Stimulated activated CD8-positive, alpha-beta memory T cell treated with anti-CD3 and anti-CD28 coated beads, Interleukin-4, amount 100 ng/mL, for 4 hours (primary cell): ENCODE data around the gene CCM2.
"Not testable (repeated sequence)": the region's sequence is repeated elsewhere in the genome, so short reads cannot be mapped to it uniquely, and the experiment has no call there.

Source experiments
- DNase-seq, 2 donors: peaks; one replicate each; pipeline ENCODE4 v3.0.0-alpha.2; 2020; ENCODE audit warnings: low read depth in 2 of 2, low spot score in 1 of 2

Gene CCM2

GRCh38 chr7:45032421-45032820, 32.4 kb downstream of the CCM2 start:
- DNase-seq = no peak

GRCh38 chr7:45033261-45033930, 33.4 kb downstream of the CCM2 start:
- DNase-seq = no peak

DNA sequence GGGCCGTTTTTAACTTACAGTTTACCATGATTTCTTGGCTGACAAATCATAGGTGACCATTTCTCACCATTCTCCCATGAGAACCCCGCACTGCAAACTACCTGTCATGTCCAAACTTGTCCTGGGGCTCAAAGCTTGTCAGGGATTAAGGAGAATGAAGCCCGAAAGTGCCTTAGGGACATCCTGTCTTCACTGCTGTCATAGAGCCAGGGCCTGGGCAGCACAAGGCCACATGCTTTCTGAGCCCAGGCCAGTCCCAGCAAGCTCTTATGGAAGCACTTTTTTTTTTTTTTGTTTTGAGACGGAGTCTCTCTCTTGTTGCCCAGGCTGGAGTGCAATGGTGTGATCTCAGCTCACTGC, 33.9 kb downstream of the CCM2 start:
- DNase-seq = no peak

GRCh38 chr7:45034710-45035109, 34.7 kb downstream of the CCM2 start:
- not testable (repeated sequence) for DNase-seq

DNA sequence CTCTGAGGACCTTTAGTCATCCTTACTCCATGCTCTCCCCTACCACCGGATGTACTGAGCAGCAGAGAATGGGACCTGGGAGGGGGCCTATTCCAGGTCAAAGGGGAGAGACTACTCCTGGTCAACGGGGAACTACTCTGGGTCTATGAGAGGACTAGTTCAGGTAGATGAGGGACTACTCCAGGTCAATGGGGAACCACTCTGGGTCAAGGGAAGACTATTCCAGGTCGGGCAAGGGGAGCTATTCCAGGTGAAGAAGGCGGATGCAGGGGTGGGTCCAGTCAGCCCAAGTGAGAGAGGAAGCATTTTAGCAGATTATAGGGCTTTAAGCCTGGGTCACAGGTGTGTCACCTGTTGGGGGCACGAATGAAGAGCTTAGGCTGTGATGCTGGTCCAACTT, 35.4 kb downstream of the CCM2 start:
- DNase-seq = no peak

GRCh38 chr7:45035893-45036292, 35.9 kb downstream of the CCM2 start:
- DNase-seq = no peak

- DNase-seq = no peak
Measured at GRCh38 chr7:45036317-45036716, 36.3 kb downstream of the CCM2 start.

DNA sequence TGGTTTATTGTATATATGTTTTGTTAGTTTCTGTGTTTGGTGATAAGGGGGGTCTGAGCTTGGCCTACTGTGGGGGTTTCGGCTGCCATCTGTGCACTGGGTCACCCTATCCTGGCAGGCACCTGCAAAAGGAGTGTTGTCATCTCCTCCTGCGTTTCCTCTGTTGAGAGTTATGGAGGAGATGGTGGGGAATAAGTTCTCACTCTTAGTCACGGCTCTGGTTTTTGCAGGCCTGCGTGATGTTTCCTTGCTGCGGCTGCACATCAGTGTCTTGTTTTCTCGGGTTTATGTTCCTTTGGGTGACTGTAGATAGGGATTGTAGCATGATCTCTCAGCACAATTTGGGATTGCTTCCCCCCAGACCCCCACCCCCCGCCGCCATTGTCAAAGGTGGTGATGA, 36.8 kb downstream of the CCM2 start:
- no peak for DNase-seq

DNA sequence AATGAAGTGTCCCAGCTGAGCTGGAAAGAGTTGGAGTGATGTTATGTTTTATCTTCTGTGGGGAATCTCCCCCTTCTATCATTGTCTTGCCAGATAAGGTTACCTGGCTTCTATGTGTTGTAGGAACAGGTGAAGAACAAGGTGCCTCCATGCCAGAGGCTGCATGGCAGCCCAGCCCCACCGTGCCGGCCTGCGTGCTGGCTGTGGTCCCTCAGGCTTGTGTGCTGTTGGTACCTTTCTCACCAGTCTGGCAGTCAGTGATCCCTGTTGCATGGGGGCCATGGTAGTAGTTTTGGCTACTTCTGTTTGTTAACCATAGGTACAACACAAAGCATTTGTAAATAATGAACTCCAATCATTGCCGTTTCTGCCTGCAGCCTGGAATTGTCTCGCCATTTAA, 37.9 kb downstream of the CCM2 start:
- no peak for DNase-seq

DNA sequence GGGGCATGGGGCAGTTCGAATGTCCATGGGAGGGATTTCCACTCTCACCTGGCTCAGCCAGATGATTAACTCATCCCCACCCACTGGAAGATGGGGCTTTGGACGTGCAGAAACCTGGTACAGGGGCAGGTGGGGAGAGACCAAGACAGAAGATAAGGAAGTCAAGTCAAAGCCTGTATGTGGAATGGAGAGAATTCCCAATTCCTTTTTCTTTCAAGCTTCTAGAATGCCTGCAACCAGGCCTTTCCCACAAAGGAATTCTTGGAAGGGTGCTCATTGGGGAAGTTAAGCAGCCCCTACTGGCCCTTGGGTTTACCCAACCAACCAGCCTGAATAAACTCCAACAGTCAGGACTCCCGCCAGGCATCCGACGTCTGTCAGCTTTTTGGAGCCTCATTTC, 39.1 kb downstream of the CCM2 start:
- no peak for DNase-seq

GRCh38 chr7:45044338-45044737, 44.3 kb downstream of the CCM2 start:
- DNase-seq = no peak

DNA sequence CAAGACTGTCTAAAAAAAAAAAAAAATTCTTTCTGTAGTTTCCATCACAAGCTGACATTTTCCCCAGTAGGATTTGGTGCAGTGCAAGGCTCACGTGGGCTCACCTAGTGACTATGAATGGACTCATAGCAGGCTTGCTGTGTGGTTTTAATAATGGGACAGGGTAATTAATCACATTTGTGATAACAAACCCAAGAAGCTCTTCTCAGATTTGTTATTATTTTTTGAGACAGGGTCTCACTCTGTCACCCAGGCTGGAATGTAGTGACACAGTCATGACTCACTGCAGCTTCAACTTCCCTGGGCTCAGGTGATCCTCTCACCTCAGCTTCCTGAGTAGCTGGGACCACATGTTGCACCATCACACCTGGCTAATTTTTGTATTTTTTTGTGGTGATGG, 48.7 kb downstream of the CCM2 start:
- DNase-seq = no peak

- no peak for DNase-seq
Measured at GRCh38 chr7:45050198-45050597, 50.2 kb downstream of the CCM2 start.

- DNase-seq = no peak
Measured at GRCh38 chr7:45052011-45052410, 52.0 kb downstream of the CCM2 start.

DNA sequence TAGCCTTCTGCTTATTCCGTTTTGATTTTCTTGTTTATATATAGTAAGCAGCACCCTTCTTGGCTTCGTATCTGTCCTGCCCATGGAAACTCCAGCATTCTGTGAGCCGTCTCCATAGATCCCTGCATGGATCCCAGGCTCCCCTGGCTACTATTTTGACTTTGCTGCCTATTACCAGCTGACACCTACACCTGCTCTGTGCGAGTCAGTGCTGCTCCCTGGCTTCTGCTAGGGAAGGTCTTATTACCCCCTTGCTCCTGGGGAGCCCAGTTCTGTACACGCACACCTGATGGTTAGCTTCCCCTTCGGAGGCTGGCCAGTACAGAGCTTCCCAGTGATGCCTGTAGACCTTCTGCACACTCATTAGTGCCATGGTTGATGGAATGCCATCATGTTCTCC, 53.4 kb downstream of the CCM2 start:
- DNase-seq = no peak

DNA sequence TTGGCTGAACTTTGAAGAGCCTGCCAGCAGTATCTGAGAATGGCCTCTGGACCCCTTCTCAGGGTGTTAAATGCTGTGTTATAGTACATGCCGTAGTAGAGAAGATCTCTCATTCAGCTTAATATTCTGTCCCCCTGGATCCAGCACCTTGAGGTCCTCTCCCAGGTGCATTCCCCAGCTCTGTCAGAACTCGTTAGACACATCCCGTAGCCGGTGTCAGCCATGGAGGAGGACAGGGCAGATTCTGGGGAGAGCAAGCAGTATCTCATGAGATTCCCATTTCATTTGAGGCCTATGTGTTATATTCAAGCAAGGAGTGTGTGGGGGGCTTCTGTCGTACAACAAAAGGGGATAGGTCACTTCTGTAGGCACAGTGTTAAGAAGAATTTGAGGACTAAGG, 53.9 kb downstream of the CCM2 start:
- DNase-seq = no peak

DNA sequence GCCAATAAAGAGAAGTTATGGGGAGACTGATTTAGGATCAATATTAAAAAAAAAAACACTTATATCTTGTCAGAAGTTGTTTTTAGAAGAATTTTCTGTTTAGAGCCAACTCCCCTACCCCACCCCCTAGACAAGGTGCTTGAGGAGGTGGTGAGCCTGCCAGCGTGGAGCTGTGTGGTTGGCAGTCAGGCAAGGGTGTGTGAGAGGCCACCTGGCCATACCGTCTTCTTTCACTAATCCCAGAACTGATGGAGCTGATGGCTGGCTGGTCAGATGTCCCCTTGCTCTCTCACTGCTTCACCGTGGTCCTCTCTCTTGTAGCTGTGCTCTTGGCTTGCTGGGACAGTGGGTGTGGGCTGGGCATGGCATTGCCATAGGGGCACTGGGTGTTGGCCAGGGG, 54.4 kb downstream of the CCM2 start:
- DNase-seq = no peak

DNA sequence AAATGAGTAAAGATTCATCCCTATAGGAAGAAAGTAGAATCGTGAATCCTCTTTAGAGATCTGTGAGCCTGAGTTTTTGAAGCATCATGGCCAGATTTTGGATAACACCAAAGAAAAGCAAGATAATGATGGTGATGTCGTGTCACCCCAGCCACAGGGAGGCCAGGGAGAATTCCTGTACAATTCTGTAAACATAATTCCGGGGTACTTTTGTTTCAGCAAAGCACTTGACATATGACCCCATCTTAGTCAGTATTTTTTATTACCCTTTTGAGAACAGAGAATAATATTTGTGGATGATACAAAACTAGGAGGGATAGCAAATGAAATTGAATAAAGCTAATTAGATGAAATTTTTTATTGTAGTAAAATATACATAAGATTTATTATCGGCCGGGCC, 55.0 kb downstream of the CCM2 start:
- DNase-seq = no peak

DNA sequence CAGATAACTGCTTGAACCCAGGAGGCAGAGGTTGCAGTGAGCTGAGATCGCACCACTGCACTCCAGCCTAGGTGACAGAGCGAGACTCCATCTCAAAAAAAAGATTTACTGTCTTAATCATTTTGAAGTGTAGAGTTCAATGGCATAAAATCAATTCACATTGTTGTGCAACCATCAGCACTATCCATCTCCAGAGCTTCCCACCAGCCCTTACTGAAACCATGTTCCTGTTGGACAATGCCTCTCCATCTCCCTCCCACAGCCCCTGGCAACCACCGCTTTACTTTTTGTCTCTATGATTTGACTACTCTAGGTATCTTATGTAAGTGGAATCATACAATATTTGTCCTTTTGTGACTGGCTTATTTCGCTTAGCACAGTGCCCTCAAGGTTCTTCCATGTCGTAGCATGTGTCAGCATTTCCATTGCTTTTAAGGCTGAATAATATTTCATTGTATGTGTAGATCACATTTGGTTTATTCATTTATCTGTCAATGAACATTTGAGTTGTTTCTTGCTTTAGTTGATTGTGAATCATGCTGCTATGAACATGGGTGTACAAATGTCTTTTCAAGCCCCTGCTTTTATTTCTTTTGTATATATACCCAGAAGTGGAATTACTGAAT, 55.7 kb downstream of the CCM2 start:
- no peak for DNase-seq

DNA sequence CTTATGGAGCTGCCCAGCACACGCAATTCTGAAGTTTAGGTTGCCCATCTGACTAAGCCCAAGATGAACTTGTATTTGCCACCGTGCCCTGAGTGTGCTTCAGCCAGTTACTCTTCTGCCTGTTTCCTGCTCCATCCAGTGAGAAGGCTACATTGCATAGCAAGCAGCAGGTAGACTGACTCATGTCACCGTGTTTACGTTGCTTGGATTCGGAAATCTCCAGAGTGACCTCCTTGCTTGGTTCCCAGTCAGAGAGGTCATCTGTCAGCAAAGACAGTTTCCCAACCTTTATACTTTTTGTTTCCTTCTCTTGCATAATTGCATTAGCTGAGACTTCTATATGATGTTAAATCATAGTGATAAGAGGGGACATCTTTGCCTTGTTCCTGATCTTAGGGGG, 57.9 kb downstream of the CCM2 start:
- no peak for DNase-seq

DNA sequence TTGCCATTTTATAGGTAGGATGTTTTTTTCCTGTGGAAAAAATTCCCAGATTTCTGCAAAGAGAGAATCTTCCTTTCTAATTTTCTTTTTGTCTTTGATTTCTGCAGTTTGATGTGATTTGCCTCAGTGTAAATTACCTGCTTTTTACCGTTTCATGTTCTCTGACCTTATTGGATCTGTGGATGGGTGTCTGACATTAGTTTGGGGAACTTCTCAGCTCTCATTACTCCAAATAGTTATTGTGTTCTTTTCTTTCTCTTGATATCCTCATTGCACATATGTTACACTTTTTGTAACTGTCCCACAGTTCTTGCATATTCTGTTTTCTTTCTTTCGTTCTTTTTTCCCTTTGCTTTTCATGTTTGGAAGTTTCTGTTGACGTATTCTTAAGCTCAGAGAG, 60.3 kb downstream of the CCM2 start:
- no peak for DNase-seq

- DNase-seq = no peak
Measured at GRCh38 chr7:45061352-45061751, 61.4 kb downstream of the CCM2 start.

GRCh38 chr7:45061806-45062425, 61.9 kb downstream of the CCM2 start:
- no peak for DNase-seq
